KMS-11 (cell line): ENCODE results near the gene DDX54.

Source experiments
- H2AFZ ChIP-seq: fragments of 200-600 bp; sonication (generic); 2 replicates; pipeline ENCODE4 v1.6.1; 2016; ENCODE audit warnings: antibody characterized with exemption, mixed run types, low read depth
- H3K27ac ChIP-seq: fragments of 200-600 bp; sonication (generic); 2 replicates; pipeline ENCODE4 v1.6.1; 2016; ENCODE audit warnings: mild to moderate bottlenecking, mixed run types
- H3K27me3 ChIP-seq: fragments of 200-600 bp; sonication (generic); 2 replicates; pipeline ENCODE4 v1.6.1; 2017; ENCODE audit warnings: mild to moderate bottlenecking, low read depth, mixed run types, moderate library complexity; ENCODE audit not compliant: insufficient read depth
- H3K36me3 ChIP-seq: fragments of 200-600 bp; sonication (generic); 2 replicates; pipeline ENCODE4 v1.6.1; 2017; ENCODE audit warnings: mild to moderate bottlenecking, mixed run types; ENCODE audit not compliant: insufficient read depth
- H3K4me1 ChIP-seq: fragments of 200-600 bp; sonication (generic); 2 replicates; pipeline ENCODE4 v1.6.1; 2016; ENCODE audit warnings: mild to moderate bottlenecking, low read depth, mixed run types; ENCODE audit not compliant: poor library complexity, severe bottlenecking
- H3K4me2 ChIP-seq: fragments of 200-600 bp; sonication (generic); 2 replicates; pipeline ENCODE4 v1.7.0; 2016; ENCODE audit warnings: mild to moderate bottlenecking, mixed run types
- H3K4me3 ChIP-seq: fragments of 200-600 bp; sonication (generic); IDR thresholded peaks from 2 replicates; pipeline ENCODE4 v1.6.1; 2017; ENCODE audit warnings: low read depth, low read length, mixed read lengths; ENCODE audit not compliant: insufficient read depth
- H3K79me2 ChIP-seq: fragments of 200-600 bp; sonication (generic); 2 replicates; pipeline ENCODE4 v1.6.1; 2016; ENCODE audit warnings: low read depth, mixed run types; ENCODE audit not compliant: insufficient read depth
- H3K9ac ChIP-seq: fragments of 200-600 bp; sonication (generic); 2 replicates; pipeline ENCODE4 v1.6.1; 2016; ENCODE audit warnings: mild to moderate bottlenecking, mixed run types
- H4K20me1 ChIP-seq: fragments of 200-600 bp; sonication (generic); 2 replicates; pipeline ENCODE4 v1.6.1; 2016; ENCODE audit warnings: mild to moderate bottlenecking, mixed run types; ENCODE audit not compliant: insufficient read depth
- TF ChIP-seq, protein P1 (sequence below): fragments of 200-600 bp; sonication (generic); conservative IDR thresholded peaks from 2 replicates; pipeline ENCODE4 v1.6.1; 2017; ENCODE audit warnings: low read depth, mild to moderate bottlenecking, antibody characterized with exemption, low read length, moderate library complexity, mixed read lengths

The DDX54 gene

DNA sequence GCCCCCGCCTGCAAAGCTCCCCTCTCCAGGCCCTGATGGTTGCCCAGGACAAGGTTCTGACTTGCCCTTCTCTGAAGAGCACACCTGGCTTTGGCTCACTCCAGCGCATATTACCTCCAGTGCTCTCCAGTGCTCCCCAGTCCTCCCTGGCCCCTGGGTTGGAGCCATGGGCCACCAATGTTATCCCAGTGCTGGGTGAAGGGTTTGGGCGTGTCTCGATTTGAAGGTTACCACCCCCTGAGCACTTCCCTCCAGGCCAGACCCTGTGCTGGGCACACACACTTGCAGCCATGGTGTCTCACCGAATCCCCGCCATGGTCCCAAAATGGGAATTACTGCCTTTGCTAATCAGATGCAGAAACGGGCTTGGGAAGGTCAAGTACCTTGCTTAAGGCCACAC is 11.3 kb upstream of the DDX54 start:
- TF ChIP-seq, protein P1, sequence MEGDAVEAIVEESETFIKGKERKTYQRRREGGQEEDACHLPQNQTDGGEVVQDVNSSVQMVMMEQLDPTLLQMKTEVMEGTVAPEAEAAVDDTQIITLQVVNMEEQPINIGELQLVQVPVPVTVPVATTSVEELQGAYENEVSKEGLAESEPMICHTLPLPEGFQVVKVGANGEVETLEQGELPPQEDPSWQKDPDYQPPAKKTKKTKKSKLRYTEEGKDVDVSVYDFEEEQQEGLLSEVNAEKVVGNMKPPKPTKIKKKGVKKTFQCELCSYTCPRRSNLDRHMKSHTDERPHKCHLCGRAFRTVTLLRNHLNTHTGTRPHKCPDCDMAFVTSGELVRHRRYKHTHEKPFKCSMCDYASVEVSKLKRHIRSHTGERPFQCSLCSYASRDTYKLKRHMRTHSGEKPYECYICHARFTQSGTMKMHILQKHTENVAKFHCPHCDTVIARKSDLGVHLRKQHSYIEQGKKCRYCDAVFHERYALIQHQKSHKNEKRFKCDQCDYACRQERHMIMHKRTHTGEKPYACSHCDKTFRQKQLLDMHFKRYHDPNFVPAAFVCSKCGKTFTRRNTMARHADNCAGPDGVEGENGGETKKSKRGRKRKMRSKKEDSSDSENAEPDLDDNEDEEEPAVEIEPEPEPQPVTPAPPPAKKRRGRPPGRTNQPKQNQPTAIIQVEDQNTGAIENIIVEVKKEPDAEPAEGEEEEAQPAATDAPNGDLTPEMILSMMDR: no peak
- H3K36me3 ChIP-seq: no peaks in the 10 kb centered on the region
- no peak overlapping the region for H3K9ac ChIP-seq
- H3K79me2 ChIP-seq: no peaks in the 10 kb centered on the region
- H3K4me2 ChIP-seq: no peak overlapping the region
- no peaks in the 10 kb centered on the region for H4K20me1 ChIP-seq
- H3K4me1 ChIP-seq: no peaks in the 10 kb centered on the region
- no peak overlapping the region for H3K27ac ChIP-seq
- H2AFZ ChIP-seq: no peak overlapping the region
- H3K4me3 ChIP-seq: no peak overlapping the region
- no peaks in the 10 kb centered on the region for H3K27me3 ChIP-seq

DNA sequence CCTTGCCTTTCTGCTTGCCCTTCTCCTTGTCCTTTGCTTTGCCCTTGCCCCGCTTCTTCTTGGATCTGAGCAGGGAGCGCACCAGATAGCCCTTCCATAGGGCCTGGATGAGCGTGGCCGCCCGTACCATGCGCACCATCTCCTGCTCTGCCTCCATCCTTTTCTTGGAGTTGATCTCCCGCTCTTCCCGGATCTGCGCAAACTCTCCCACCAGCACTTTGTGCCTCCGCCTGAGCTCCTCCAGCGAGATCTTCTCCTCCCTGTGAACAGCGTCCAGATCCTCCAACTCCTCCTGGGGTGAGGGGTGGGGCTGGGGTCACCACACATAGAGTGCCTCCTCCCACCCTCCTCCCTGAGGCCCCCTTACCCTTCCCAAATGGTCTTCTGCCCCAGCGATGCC is 10.3 kb upstream of the DDX54 start:
- TF ChIP-seq, protein P1: no peak
- no peak overlapping the region for H2AFZ ChIP-seq
- no peak overlapping the region for H3K27ac ChIP-seq
- H3K9ac ChIP-seq: no peak overlapping the region
- no peaks in the 10 kb centered on the region for H3K4me1 ChIP-seq
- H3K27me3 ChIP-seq: no peaks in the 10 kb centered on the region
- H3K4me3 ChIP-seq: no peak overlapping the region
- H3K79me2 ChIP-seq: no peaks in the 10 kb centered on the region
- H3K36me3 ChIP-seq: no peaks in the 10 kb centered on the region
- H3K4me2 ChIP-seq: no peak overlapping the region
- no peaks in the 10 kb centered on the region for H4K20me1 ChIP-seq

DNA sequence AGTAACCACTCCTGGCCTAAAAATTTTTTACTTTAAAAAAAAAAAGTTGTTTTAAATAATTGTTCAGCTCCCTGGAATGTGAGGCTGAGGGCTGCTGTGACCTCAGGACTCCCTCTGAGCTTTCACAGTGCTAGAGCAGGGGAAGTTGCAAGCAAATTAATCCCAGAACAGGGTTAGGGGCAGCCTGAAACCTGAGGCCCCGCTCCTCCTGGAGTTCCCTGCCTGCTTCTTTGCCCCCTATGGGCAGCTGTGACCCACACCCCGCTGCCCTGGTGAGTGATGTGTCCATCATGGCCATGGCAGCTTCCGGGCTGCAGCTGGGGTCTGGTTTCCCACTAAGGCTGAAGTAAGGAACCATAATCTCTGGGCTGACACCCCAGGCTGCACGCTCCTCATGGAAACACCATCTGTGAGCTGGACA is 9.7 kb upstream of the DDX54 start:
- H2AFZ ChIP-seq: no peak overlapping the region

DNA sequence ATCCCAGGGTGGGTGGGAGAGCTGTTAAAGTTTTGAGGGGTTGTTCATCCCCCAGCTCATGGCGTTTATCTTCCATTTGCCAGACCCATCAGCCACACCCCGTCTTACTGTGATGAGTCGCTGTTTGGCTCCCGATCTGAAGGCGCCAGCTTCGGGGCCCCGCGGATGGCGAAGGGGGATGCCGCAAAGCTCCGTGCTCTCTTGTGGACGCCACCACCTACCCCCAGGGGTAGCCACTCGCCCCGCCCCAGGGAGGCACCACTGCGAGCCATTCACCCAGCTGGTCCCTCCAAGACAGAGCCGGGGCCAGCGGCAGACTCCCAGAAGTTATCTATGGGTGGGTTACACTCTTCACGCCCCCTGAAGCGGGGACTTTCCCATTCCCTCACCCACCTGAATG is 5.9 kb upstream of the DDX54 start:
- Histone ChIP-seq H3K4me2 (no peak overlapping the region), H3K9ac (no peak overlapping the region), H4K20me1 (no peaks in the 10 kb centered on the region), H3K27me3 (no peaks in the 10 kb centered on the region), H3K27ac (no peak overlapping the region), H3K79me2 (no peaks in the 10 kb centered on the region), H2AFZ (no peak overlapping the region), H3K4me1 (peaks cover 16% of the 10 kb centered on the region), H3K4me3 (no peak overlapping the region), H3K36me3 (no peaks in the 10 kb centered on the region)
- TF ChIP-seq, protein P1: no peak

More for the DNA sequence above, 9.7 kb upstream of the DDX54 start:
- no peaks in the 10 kb centered on the region for H3K4me1 ChIP-seq
- TF ChIP-seq, protein P1: no peak
- no peak overlapping the region for H3K27ac ChIP-seq
- no peaks in the 10 kb centered on the region for H4K20me1 ChIP-seq
- no peak overlapping the region for H3K9ac ChIP-seq
- H3K79me2 ChIP-seq: no peaks in the 10 kb centered on the region
- no peaks in the 10 kb centered on the region for H3K27me3 ChIP-seq
- no peaks in the 10 kb centered on the region for H3K36me3 ChIP-seq
- no peak overlapping the region for H3K4me3 ChIP-seq
- no peak overlapping the region for H3K4me2 ChIP-seq

DNA sequence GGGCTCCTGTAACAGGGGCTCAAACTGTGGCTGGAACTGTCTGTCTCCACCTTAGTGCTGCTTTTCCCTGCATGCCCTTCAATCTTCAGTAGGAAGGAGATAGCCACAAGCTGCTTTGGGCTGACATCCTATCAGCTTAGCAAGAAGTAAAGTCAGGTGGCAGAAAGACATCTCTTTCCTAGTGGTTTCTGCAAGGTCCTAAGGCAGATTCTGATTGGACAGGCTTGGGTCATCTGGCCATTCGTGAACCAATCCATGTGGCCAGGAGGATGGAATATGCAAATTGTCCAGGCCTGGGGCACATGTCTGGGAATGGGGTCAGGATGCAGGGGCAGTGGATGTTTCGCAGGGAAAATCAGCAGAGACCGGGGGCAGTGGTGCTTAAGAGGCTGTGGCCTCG is 5.5 kb upstream of the DDX54 start:
- H3K79me2 ChIP-seq: no peaks in the 10 kb centered on the region
- H3K4me2 ChIP-seq: no peak overlapping the region
- H3K27me3 ChIP-seq: no peaks in the 10 kb centered on the region
- H3K27ac ChIP-seq: no peak overlapping the region
- no peaks in the 10 kb centered on the region for H3K36me3 ChIP-seq
- H3K4me1 ChIP-seq: peaks cover 16% of the 10 kb centered on the region
- TF ChIP-seq, protein P1: no peak
- H3K9ac ChIP-seq: no peak overlapping the region
- H2AFZ ChIP-seq: no peak overlapping the region
- no peaks in the 10 kb centered on the region for H4K20me1 ChIP-seq
- no peak overlapping the region for H3K4me3 ChIP-seq
